ENCODE results near the gene TBXT.

GRCh38 chr6:166151798-166152197, 15.9 kb downstream of the TBXT start:
- TF ChIP-seq CTCF (IDR thresholded peaks at IDR 0.05): no peak
- no peak for TF ChIP-seq POLR2A (IDR thresholded peaks at IDR 0.05)

All from adrenal gland (tissue), 5 donors.